SK-N-SH treated with all-trans-retinoic acid at 6 μM for 48 hours (cell line): ENCODE results near the gene MTFR2.

ENCODE experiments used
- ATAC-seq: fragments of 200-7000 bp; cut with Tn5 transposase; 3 replicates; pipeline ENCODE4 v1.9.1; 2020; ENCODE audit warnings: mild to moderate bottlenecking, moderate library complexity
- ARNTL ChIP-seq: fragments of 450-650 bp; formaldehyde crosslinking; IDR thresholded peaks from 2 replicates; pipeline ENCODE4 v1.5.0; 2020; ENCODE audit warnings: low read depth, mild to moderate bottlenecking, moderate library complexity, borderline replicate concordance
- BACH2 ChIP-seq: fragments of 250-450 bp; sonication (Bioruptor Pico); IDR thresholded peaks from 2 replicates; pipeline ENCODE4 v1.9.0; 2021; ENCODE audit warnings: mild to moderate bottlenecking, borderline replicate concordance
- CREB5 ChIP-seq: fragments of 250-450 bp; sonication (Bioruptor Pico); IDR thresholded peaks from 2 replicates; pipeline ENCODE4 v1.5.1; 2020; ENCODE audit warnings: low read depth, mild to moderate bottlenecking, moderate library complexity
- CSRNP3 ChIP-seq: fragments of 250-450 bp; sonication (Bioruptor Pico); IDR thresholded peaks from 2 replicates; pipeline ENCODE4 v1.5.1; 2021; ENCODE audit warnings: mild to moderate bottlenecking, moderate library complexity
- ESRRG ChIP-seq: fragments of 250-450 bp; sonication (Bioruptor Pico); IDR thresholded peaks from 2 replicates; pipeline ENCODE4 v1.6.1; 2021; ENCODE audit warnings: mild to moderate bottlenecking
- GLIS3 ChIP-seq: fragments of 250-450 bp; sonication (Bioruptor Pico); IDR thresholded peaks from 2 replicates; pipeline ENCODE4 v1.5.0; 2020; ENCODE audit warnings: mild to moderate bottlenecking, moderate library complexity
- OSR1 ChIP-seq: fragments of 250-450 bp; sonication (Bioruptor Pico); IDR thresholded peaks from 2 replicates; pipeline ENCODE4 v1.8.0; 2022; ENCODE audit warnings: moderate library complexity, mild to moderate bottlenecking, inconsistent platforms
- POU6F1 ChIP-seq: fragments of 250-450 bp; sonication (Bioruptor Pico); IDR thresholded peaks from 2 replicates; pipeline ENCODE4 v1.8.0; 2021; ENCODE audit warnings: low read depth, mild to moderate bottlenecking, moderate library complexity, borderline replicate concordance
- PPARA ChIP-seq: fragments of 250-450 bp; sonication (Bioruptor Pico); IDR thresholded peaks from 2 replicates; pipeline ENCODE4 v1.5.0; 2020; ENCODE audit warnings: mild to moderate bottlenecking, borderline replicate concordance
- RARB ChIP-seq: fragments of 250-450 bp; sonication (Bioruptor Pico); IDR thresholded peaks from 2 replicates; pipeline ENCODE4 v1.8.0; 2021; ENCODE audit warnings: mild to moderate bottlenecking, moderate library complexity
- SNAI2 ChIP-seq: fragments of 250-450 bp; sonication (Bioruptor Pico); IDR thresholded peaks from 2 replicates; pipeline ENCODE4 v1.5.0; 2020; ENCODE audit warnings: mild to moderate bottlenecking, moderate library complexity
- TCF4 ChIP-seq: fragments of 250-450 bp; sonication (Bioruptor Pico); IDR thresholded peaks from 2 replicates; pipeline ENCODE4 v1.8.0; 2021; ENCODE audit warnings: mild to moderate bottlenecking, moderate library complexity, borderline replicate concordance
- TOX ChIP-seq: fragments of 250-450 bp; sonication (Bioruptor Pico); IDR thresholded peaks from 2 replicates; pipeline ENCODE4 v1.8.0; 2021; ENCODE audit warnings: mild to moderate bottlenecking, moderate library complexity, borderline replicate concordance
- TSHZ2 ChIP-seq: fragments of 250-450 bp; sonication (Bioruptor Pico); IDR thresholded peaks from 2 replicates; pipeline ENCODE4 v1.5.0; 2020; ENCODE audit warnings: mild to moderate bottlenecking, moderate library complexity
- ZC3H10 ChIP-seq: fragments of 250-450 bp; sonication (Bioruptor Pico); IDR thresholded peaks from 2 replicates; pipeline ENCODE4 v1.5.1; 2021; ENCODE audit warnings: mild to moderate bottlenecking, moderate library complexity
- ZFP3 ChIP-seq: fragments of 250-450 bp; sonication (Bioruptor Pico); IDR thresholded peaks from 2 replicates; pipeline ENCODE4 v1.5.0; 2020; ENCODE audit warnings: mild to moderate bottlenecking, moderate library complexity
- ZFP30 ChIP-seq: fragments of 450-650 bp; formaldehyde crosslinking; IDR thresholded peaks from 2 replicates; pipeline ENCODE4 v1.5.0; 2022; ENCODE audit warnings: mild to moderate bottlenecking, moderate library complexity
- ZNF565 ChIP-seq: fragments of 450-650 bp; formaldehyde crosslinking; conservative IDR thresholded peaks from 2 replicates; pipeline ENCODE4 v1.5.0; 2020; ENCODE audit warnings: low read depth, mild to moderate bottlenecking, moderate library complexity
- ZNF70 ChIP-seq: fragments of 450-650 bp; formaldehyde crosslinking; IDR thresholded peaks from 2 replicates; pipeline ENCODE4 v1.5.0; 2020; ENCODE audit warnings: mild to moderate bottlenecking, moderate library complexity
- ZNF8 ChIP-seq: fragments of 450-650 bp; formaldehyde crosslinking; IDR thresholded peaks from 2 replicates; pipeline ENCODE4 v1.5.0; 2020; ENCODE audit warnings: mild to moderate bottlenecking, moderate library complexity

Gene MTFR2

GRCh38 chr6:136265101-136265500 is 15.0 kb upstream of the MTFR2 start:
- no peak for TF ChIP-seq CSRNP3 (CRISPR knock-in tag)
- TF ChIP-seq ZFP30 (CRISPR knock-in tag): no peak
- TF ChIP-seq ZNF565 (CRISPR knock-in tag): no peak
- no peak for TF ChIP-seq CREB5 (CRISPR knock-in tag)
- TF ChIP-seq POU6F1 (CRISPR knock-in tag): no peak
- TF ChIP-seq SNAI2 (CRISPR knock-in tag): no peak
- TF ChIP-seq OSR1 (CRISPR knock-in tag): no peak
- ATAC-seq: no peak

- TF ChIP-seq CREB5 (CRISPR knock-in tag) (no peak), ZFP30 (CRISPR knock-in tag) (no peak), PPARA (no peak), ZFP3 (CRISPR knock-in tag) (no peak), ARNTL (CRISPR knock-in tag) (no peak), OSR1 (CRISPR knock-in tag) (no peak), ZNF70 (no peak), SNAI2 (CRISPR knock-in tag) (no peak), CSRNP3 (CRISPR knock-in tag) (no peak), POU6F1 (CRISPR knock-in tag) (no peak), GLIS3 (CRISPR knock-in tag) (no peak)
- TF ChIP-seq, all 23 proteins: peak for 0
- no peak; the same call in 2 of the 3 replicates for ATAC-seq
Measured at GRCh38 chr6:136262940-136263339, 12.8 kb upstream of the MTFR2 start.

- no peak for ATAC-seq
- TF ChIP-seq TCF4 (no peak), ZNF8 (no peak), ZNF70 (no peak), ZC3H10 (CRISPR knock-in tag) (no peak), ESRRG (CRISPR knock-in tag) (no peak), OSR1 (CRISPR knock-in tag) (no peak), ZNF565 (CRISPR knock-in tag) (no peak), TSHZ2 (CRISPR knock-in tag) (no peak), BACH2 (CRISPR knock-in tag) (no peak), POU6F1 (CRISPR knock-in tag) (no peak), ZFP30 (CRISPR knock-in tag) (no peak), CREB5 (CRISPR knock-in tag) (no peak), ZFP3 (CRISPR knock-in tag) (no peak), RARB (CRISPR knock-in tag) (no peak), ARNTL (CRISPR knock-in tag) (no peak), TOX (CRISPR knock-in tag) (no peak)
Measured at GRCh38 chr6:136254851-136255466, 4.8 kb upstream of the MTFR2 start.
